NCI-H510A treated with DMSO at 0.1 percent for 48 hours (cell line): ENCODE measurements around the gene TMCO1.
"Not testable (repeated sequence)": the region's sequence is repeated elsewhere in the genome, so short reads cannot be mapped to it uniquely, and the experiment has no call there.

ENCODE experiments used
- DNase-seq: peaks from one replicate; lab custom pipeline; 2025; lab: John Stamatoyannopoulos, UW

Gene TMCO1

GRCh38 chr1:165686971-165687433, 81.7 kb downstream of the TMCO1 start:
- no peak for DNase-seq

- DNase-seq = no peak
Measured at GRCh38 chr1:165686121-165686970, 82.3 kb downstream of the TMCO1 start.

- no peak for DNase-seq
Measured at GRCh38 chr1:165683848-165684485, 84.7 kb downstream of the TMCO1 start.

- not testable (repeated sequence) for DNase-seq
Measured at GRCh38 chr1:165680773-165681172, 87.9 kb downstream of the TMCO1 start.

GRCh38 chr1:165680303-165680702, 88.4 kb downstream of the TMCO1 start:
- no peak for DNase-seq

GRCh38 chr1:165679282-165680036, 89.2 kb downstream of the TMCO1 start:
- no peak for DNase-seq

GRCh38 chr1:165678509-165678908, 90.2 kb downstream of the TMCO1 start:
- DNase-seq = no peak
